ENCODE measurements around the gene THAP2. TPM values are rescaled to one million over a fixed set of nuclear protein-coding genes. Genes with fewer than 3 reads are reported as not detected.

THAP2 gene
- total RNA-seq, 1 donor from 2014 or later: 9.1 TPM

DNA sequence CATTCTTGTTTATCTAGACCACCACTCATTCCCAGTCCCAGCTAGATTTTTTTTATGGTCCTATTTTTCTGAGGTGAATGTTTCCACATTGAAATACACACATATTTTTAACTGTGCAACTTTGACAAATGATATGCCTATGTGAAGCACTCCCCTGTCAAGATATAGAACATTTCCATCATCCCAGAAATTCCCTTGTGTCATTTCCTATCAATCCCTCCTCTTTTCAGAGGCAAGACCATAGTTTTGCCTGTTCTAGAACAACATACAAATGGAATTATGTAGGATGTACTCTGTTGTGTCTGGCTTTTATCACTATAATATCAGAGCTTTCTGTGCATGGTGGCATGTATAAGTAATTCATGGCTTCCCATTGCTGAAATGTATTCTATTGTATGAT is 54.5 kb downstream of the THAP2 start:
- TF ChIP-seq, protein P1, sequence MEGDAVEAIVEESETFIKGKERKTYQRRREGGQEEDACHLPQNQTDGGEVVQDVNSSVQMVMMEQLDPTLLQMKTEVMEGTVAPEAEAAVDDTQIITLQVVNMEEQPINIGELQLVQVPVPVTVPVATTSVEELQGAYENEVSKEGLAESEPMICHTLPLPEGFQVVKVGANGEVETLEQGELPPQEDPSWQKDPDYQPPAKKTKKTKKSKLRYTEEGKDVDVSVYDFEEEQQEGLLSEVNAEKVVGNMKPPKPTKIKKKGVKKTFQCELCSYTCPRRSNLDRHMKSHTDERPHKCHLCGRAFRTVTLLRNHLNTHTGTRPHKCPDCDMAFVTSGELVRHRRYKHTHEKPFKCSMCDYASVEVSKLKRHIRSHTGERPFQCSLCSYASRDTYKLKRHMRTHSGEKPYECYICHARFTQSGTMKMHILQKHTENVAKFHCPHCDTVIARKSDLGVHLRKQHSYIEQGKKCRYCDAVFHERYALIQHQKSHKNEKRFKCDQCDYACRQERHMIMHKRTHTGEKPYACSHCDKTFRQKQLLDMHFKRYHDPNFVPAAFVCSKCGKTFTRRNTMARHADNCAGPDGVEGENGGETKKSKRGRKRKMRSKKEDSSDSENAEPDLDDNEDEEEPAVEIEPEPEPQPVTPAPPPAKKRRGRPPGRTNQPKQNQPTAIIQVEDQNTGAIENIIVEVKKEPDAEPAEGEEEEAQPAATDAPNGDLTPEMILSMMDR (conservative IDR thresholded peaks at IDR 0.05): no peak
- H3K27ac Mint-ChIP-seq (ENCODE audit: unreplicated experiment): no peak overlapping the region
- DNase-seq (ENCODE audit: low read depth, low spot score): no peak
- peaks cover 6% of the 10 kb centered on the region for H3K9me3 Mint-ChIP-seq
- no peaks in the 10 kb centered on the region for H3K27me3 Mint-ChIP-seq (ENCODE audit: low read depth)
- no peaks in the 10 kb centered on the region for H3K36me3 Mint-ChIP-seq (ENCODE audit: low read depth)
- peaks cover 4% of the 10 kb centered on the region for H3K4me1 Mint-ChIP-seq
- no peak overlapping the region for H3K4me3 Mint-ChIP-seq

DNA sequence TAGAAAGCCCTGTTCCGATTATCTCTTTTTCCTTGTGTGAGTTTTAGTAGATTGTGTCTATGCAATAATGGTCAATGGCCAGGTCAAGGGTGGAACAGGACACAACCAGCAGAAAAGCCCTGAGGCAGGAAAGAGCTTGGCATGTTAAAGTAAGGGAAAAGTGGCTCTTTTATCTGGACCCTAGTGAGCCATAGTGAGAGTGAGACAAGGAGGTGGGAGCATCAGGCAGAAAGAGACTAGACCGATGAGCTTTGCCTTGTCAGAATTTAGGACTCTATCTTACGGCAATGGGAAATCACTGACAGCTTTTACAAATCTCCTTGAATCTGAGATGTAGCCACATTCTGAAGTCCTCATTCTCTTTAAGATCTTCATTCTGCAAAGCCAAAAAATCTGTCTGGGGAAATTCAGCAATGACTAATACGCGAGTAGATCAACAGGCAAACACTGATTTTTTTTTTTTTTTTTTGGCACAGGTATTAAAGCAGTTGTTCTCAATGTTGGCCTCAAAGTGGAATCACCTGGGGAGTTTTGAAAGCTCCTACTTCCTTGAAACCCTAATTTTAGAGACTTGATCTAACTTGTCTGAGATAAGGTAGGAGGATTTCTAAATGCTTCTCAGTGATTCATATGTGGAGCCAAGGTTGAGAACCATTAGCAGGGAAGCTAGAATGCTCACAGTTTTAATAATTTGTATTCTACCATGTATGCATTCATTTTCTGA is 55.7 kb downstream of the THAP2 start:
- Mint-ChIP-seq H3K27me3 (ENCODE audit: low read depth) (no peaks in the 10 kb centered on the region), H3K4me3 (no peak overlapping the region), H3K9me3 (peaks cover 3% of the 10 kb centered on the region), H3K4me1 (peaks cover 4% of the 10 kb centered on the region), H3K27ac (ENCODE audit: unreplicated experiment) (no peak overlapping the region), H3K36me3 (ENCODE audit: low read depth) (no peaks in the 10 kb centered on the region)
- TF ChIP-seq, protein P1 (conservative IDR thresholded peaks at IDR 0.05): no peak
- no peak for DNase-seq (ENCODE audit: low read depth, low spot score)

DNA sequence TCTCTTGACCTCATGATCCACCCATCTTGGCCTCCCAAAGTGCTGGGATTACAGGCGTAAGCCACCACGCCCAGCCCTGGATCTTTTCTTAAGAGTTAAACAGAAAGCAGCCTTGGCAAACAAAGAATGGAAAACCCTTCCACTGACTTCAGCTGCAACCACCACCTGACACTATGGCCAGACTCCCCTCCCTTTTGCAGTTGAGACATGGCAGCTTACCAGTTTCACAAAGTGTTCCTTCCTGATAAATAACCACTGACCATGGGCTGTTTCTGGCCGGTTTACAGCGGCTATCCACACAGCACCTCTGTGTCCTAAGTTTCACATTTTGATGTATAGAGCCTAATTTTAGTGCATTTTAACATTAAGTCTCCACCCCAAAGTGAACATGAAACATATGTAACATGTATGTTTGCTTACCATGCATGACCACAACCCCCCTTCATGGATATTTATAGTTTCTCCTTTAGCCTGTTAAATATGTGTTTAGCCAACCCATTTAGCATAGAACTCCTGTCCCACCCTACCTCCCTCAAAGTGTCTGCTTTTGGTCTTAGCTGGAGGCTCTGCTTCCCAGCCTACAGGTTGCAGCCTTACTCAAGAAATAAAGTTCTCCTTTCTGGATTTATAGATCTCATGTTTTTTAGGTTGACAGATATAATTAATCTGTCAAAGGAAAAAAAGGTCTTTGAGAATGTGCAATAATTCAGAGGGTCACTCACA is 57.8 kb downstream of the THAP2 start:
- Mint-ChIP-seq H3K36me3 (ENCODE audit: low read depth) (no peaks in the 10 kb centered on the region), H3K4me1 (peaks cover 4% of the 10 kb centered on the region), H3K9me3 (no peaks in the 10 kb centered on the region), H3K27me3 (ENCODE audit: low read depth) (no peaks in the 10 kb centered on the region), H3K27ac (ENCODE audit: unreplicated experiment) (no peak overlapping the region), H3K4me3 (no peak overlapping the region)
- TF ChIP-seq, protein P1 (conservative IDR thresholded peaks at IDR 0.05): no peak
- no peak for DNase-seq (ENCODE audit: low read depth, low spot score)

DNA sequence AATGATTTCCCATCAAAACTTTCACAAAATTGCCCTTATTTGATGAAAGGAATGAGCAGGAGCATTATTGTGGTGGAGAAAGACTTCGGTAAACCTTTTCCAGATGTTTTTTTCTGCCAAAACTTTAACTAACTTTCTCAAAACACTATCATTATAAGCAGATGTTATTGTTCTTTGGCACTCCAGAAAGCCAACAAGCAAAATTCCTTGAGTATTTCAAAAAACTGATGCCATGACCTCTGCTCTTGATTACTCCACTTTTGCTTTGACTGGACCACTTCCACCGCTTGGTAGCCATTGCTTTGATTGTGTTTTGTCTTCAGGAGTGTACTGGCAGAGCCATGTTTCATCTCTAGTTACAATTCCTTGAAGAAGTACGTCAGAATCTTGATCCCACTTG is 60.9 kb downstream of the THAP2 start:
- DNase-seq (ENCODE audit: low read depth, low spot score): no peak
- TF ChIP-seq, protein P1 (conservative IDR thresholded peaks at IDR 0.05): no peak
- H3K4me3 Mint-ChIP-seq: no peak overlapping the region
- no peaks in the 10 kb centered on the region for H3K27me3 Mint-ChIP-seq (ENCODE audit: low read depth)
- H3K4me1 Mint-ChIP-seq: no peaks in the 10 kb centered on the region
- H3K9me3 Mint-ChIP-seq: no peaks in the 10 kb centered on the region
- H3K27ac Mint-ChIP-seq (ENCODE audit: unreplicated experiment): no peak overlapping the region
- H3K36me3 Mint-ChIP-seq (ENCODE audit: low read depth): no peaks in the 10 kb centered on the region

DNA sequence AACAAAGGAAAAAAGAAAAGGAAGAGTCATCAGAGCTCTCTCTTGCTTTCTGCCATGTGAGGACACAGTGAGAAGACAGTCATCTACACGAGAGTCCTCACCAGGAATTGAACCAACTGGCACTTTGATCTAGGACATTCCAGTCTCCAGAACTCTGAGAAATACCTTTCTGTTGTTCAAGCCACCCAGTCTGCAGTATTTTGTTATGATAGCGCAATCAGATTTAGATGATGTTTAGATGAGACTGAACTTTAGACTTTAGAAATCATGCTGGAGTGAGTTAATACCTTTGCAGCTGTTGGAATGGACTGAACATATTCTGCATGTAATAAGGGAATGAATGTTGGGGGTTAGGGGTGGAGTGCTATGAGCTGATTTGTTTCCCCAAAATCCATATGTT is 62.4 kb downstream of the THAP2 start:
- DNase-seq (ENCODE audit: low read depth, low spot score): no peak
- Mint-ChIP-seq H3K4me3 (no peak overlapping the region), H3K27me3 (ENCODE audit: low read depth) (no peaks in the 10 kb centered on the region), H3K9me3 (no peaks in the 10 kb centered on the region), H3K36me3 (ENCODE audit: low read depth) (no peaks in the 10 kb centered on the region), H3K4me1 (no peaks in the 10 kb centered on the region), H3K27ac (ENCODE audit: unreplicated experiment) (no peak overlapping the region)
- TF ChIP-seq, protein P1 (conservative IDR thresholded peaks at IDR 0.05): no peak

All from neural crest cell (in vitro differentiated cells).